Adipocyte (in vitro differentiated cells): Measurements from ENCODE around the gene TOP2B.
A peak's percentile ranks its signal among the peaks of the same experiment; 100 is the strongest.

Source experiments
- DNase-seq: peaks from one replicate; pipeline ENCODE4 v3.0.0-alpha.2; 2015; ENCODE audit warnings: low read depth
- H3K27me3 ChIP-seq: replicated peaks from 2 replicates; pipeline ENCODE4 v1.7.0; 2013; ENCODE audit warnings: mild to moderate bottlenecking, low read length, moderate library complexity; ENCODE audit not compliant: control insufficient read depth, insufficient read depth
- H3K36me3 ChIP-seq: 2 replicates; pipeline ENCODE4 v1.7.0; 2013; ENCODE audit warnings: low read length, mild to moderate bottlenecking, moderate library complexity; ENCODE audit not compliant: control insufficient read depth, insufficient read depth, severe bottlenecking
- H3K4me1 ChIP-seq: 2 replicates; pipeline ENCODE4 v1.7.0; 2013; ENCODE audit warnings: mild to moderate bottlenecking, low read length, moderate library complexity; ENCODE audit not compliant: control insufficient read depth, insufficient read depth
- H3K4me3 ChIP-seq: 2 replicates; pipeline ENCODE4 v1.7.0; 2013; ENCODE audit warnings: mild to moderate bottlenecking, low read length, moderate library complexity
- H3K9ac ChIP-seq: 2 replicates; pipeline ENCODE4 v1.7.0; 2013; ENCODE audit warnings: mild to moderate bottlenecking, low read length, moderate library complexity
- H3K9me3 ChIP-seq: 2 replicates; pipeline ENCODE4 v1.7.0; 2013; ENCODE audit warnings: mild to moderate bottlenecking, low read length, moderate library complexity; ENCODE audit not compliant: control insufficient read depth

Gene TOP2B

DNA sequence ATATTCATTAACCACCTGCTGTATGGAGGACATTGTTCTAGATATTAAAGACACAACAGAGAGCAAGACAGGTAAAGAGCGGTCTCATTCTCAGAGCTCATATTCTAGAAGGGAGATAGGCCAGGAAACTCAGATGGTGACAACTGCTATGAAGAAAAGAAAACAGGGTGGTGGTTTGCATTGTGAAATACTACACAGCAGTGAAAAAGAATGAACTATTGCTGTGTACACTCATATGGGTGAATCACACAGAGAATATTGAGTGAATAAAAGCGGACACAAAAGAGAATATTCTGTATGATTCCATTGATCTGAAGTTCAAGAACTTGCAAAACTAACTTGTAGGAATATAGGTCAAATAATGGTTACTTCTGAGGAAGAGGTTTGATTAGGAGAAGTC is 76.7 kb downstream of the TOP2B start:
- Histone ChIP-seq H3K4me3 (no peak overlapping the region), H3K4me1 (peaks cover 12% of the 10 kb centered on the region), H3K9ac (no peak overlapping the region), H3K9me3 (no peaks in the 10 kb centered on the region), H3K27me3 (peaks cover 13% of the 10 kb centered on the region), H3K36me3 (no peaks in the 10 kb centered on the region)
- DNase-seq: no peak

DNA sequence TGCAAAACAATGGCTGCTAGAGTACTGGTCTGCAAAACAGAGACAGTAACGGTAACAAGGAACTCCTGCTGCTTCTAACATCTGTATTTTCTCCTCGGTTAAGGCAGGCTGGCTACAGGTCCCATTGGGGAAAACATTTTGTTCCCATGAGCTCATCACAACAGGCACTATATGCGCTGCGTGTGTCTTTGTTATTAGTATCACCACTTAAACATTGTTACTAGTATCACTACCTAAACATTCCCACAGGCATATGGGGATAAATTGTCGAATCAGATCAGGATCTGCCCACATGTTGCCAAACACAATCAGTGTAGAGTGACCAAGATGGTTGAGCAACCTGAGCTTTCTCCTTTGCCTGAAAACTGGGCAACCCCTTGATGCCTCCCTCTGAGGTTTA is 77.2 kb downstream of the TOP2B start:
- H3K4me3 ChIP-seq: no peak overlapping the region
- peaks cover 13% of the 10 kb centered on the region for H3K27me3 ChIP-seq
- H3K4me1 ChIP-seq: peaks cover 7% of the 10 kb centered on the region
- no peaks in the 10 kb centered on the region for H3K9me3 ChIP-seq
- no peak overlapping the region for H3K9ac ChIP-seq
- no peak for DNase-seq
- H3K36me3 ChIP-seq: no peaks in the 10 kb centered on the region

DNA sequence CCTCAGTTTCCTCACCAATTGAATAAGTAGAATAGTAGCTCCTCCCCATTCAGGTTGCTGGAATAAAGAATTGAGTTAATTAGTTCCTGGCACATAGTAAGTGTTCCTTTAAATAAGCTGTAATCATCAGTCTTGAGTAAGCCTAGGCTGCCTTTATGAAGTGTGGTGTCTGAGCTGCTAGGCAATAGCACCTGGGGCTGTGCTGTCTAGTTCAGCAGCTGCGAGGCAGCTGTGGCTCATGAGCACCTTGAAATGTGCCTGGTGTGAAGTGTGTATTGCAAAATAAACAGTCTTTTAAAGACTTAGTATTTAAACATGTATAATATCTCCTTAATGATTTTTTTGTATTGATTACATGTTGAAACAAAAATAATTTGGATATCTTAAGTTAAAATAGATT is 77.6 kb downstream of the TOP2B start:
- no peak for DNase-seq

DNA sequence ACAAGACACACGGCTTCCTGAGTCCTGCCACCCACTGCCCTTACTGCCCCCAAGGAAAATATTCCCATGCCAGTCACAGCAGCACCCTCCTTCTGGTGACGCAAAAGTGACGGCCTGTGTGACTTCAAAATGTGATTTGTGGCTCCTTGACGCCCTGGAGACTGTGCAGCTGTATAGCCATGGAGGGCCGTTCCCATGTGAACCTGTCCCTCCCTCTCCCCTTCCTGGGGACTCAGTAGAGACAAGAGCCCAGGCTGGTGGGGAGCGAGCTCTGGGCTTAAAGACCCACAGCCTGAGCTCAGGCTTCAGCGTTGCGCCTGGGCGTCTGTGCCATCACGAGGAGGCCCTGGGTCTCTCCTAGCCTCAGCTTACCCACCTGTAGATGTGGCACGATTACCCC is 78.2 kb downstream of the TOP2B start:
- peaks cover 4% of the 10 kb centered on the region for H3K4me1 ChIP-seq
- H3K4me3 ChIP-seq: no peak overlapping the region
- no peaks in the 10 kb centered on the region for H3K36me3 ChIP-seq
- H3K9ac ChIP-seq: no peak overlapping the region
- peaks cover 13% of the 10 kb centered on the region for H3K27me3 ChIP-seq
- no peak for DNase-seq
- no peaks in the 10 kb centered on the region for H3K9me3 ChIP-seq

More for the DNA sequence above, 77.6 kb downstream of the TOP2B start:
- Histone ChIP-seq H3K4me1 (peaks cover 3% of the 10 kb centered on the region), H3K27me3 (peaks cover 13% of the 10 kb centered on the region), H3K9ac (no peak overlapping the region), H3K9me3 (no peaks in the 10 kb centered on the region), H3K36me3 (no peaks in the 10 kb centered on the region), H3K4me3 (no peak overlapping the region)

DNA sequence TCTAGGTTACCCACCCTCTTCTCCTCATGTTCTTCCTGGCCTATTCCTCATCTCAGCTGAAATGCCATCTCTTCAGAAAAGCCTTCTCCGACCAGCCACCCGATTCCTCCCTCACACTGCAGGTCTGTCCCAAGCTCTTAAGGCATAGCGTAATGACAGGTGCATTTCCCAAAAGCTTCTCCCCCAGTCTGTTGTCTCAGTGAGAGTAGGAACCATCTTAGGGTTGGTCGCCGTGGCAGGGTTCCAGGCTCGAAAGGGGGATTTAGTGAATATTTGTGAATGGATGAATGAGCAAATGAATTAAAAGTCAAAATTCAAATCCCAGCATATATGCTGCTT is 78.6 kb downstream of the TOP2B start:
- DNase-seq: no peak
- Histone ChIP-seq H3K27me3 (peaks cover 13% of the 10 kb centered on the region), H3K4me3 (no peak overlapping the region), H3K9ac (no peak overlapping the region), H3K9me3 (no peaks in the 10 kb centered on the region), H3K36me3 (no peaks in the 10 kb centered on the region), H3K4me1 (peaks cover 4% of the 10 kb centered on the region)

DNA sequence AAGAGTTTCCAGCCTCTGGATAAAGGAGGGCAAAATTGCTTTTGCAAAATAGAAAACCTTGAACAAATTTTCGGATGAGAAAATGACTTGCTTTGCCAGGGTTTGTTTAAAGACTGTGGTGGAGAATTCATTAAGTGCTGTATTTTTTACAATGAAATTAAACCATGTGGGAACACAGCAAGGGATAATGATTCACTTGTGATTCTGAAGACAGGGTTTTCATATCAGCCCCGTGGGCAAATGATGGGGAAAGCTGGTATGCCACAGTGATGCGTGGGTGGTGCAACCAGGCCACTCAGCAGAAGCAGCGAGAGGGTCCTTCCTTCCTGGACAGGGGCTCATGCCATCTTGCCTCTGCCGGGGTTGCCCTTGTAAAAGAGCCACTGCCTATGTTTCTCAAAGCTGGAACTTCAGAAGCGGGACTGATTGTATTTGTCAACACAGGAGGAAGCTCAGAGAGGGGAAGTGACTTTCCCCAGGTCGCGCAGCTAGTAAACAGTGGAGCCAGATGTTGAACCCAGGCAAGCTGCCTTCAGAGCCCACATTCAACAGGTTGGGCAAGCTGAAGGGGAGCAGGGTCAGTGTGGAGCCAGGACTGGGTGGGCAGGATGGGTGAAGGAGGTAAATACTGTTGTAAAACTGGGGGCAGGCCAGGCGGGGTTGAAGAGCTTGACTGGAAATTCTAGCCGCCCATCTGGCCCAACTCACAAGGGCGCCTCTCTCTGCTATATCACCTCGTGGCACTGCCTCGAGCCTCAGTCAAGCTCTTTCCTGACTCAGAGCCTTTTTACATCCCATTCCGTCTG is 79.1 kb downstream of the TOP2B start:
- Histone ChIP-seq H3K4me3 (no peak overlapping the region), H3K27me3 (peaks cover 13% of the 10 kb centered on the region), H3K9ac (no peak overlapping the region), H3K9me3 (no peaks in the 10 kb centered on the region), H3K4me1 (peaks cover 4% of the 10 kb centered on the region), H3K36me3 (no peaks in the 10 kb centered on the region)
- no peak for DNase-seq

DNA sequence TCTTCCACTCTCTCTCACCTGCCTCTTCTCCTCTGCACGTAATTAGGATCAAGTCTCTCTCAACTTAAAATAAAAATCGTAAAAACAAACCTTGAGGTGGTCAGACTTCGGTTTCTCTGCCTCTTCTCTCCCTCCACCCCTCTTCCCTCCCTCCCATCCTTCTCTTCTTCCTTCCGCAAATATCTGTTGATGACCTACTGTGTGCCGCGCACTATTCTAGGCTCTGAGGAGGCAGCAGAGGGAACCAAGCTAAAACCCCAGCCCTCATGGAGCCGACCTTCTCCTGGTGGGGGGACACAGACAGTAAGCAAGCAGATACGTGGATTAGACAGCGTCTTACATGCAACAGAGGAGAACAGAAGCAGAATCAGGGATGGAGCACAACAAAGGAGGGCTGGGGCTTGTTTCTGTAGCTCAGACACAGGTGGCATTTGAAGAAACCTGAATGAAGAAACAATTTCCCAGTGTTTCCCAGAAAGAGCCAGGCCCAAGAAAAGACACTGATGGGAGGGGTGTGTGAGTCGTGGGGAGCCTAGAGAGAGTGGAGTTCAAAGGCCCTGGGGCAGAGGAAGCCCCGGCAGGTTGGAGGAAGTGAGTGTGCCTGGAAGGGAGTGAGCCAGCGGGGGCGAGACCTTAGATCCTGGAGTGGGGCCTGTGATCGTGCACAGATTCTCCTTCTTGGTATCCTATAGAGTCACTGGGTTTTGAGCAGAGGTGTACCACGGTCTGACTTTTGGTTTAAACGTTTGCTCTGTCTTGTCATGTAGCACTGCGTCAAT is 80.5 kb downstream of the TOP2B start:
- Histone ChIP-seq H3K36me3 (no peaks in the 10 kb centered on the region), H3K9me3 (no peaks in the 10 kb centered on the region), H3K27me3 (peaks cover 18% of the 10 kb centered on the region), H3K4me1 (peaks cover 4% of the 10 kb centered on the region), H3K4me3 (no peak overlapping the region), H3K9ac (no peak overlapping the region)
- no peak for DNase-seq

DNA sequence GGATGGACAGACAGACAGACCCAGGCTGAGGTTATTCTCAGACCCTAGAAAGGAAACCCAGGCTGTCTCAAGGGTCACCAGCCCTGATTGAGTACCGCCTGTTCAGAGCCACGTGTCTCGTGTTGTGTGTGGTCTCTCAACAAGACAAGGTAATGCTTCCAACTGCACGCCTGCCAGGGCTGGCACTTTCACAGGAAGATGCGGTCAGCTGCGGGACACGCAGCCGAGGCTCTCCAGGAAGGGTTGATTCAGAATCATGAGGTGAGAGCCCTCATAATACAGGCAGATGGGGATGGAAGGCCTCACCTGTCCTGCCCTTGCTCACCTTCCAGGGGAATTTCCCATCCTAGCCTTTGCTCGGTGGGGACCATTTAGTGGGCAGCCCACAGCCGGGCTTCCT is 81.4 kb downstream of the TOP2B start:
- no peaks in the 10 kb centered on the region for H3K9me3 ChIP-seq

DNA sequence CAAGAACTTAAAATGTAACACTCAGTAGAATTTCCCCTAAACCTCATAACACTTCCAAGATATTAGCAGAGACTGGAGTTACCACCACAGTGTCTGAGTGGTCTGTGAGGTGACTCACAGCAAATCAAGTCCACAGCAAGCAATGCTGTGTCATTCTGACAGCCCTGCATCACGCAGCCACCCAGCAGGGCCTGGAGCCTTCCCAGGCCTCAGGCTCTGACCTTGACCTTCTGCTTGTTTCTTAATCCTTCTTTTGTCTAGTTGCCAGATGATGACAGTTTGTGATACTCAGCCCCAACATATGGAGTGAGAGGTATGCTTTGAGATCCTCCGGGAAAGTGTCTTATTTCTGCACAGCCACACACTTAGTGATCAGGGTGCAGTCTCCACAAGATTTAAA is 82.5 kb downstream of the TOP2B start:
- Histone ChIP-seq H3K36me3 (no peaks in the 10 kb centered on the region), H3K9me3 (no peaks in the 10 kb centered on the region), H3K4me1 (peaks cover 4% of the 10 kb centered on the region), H3K9ac (no peak overlapping the region), H3K4me3 (no peak overlapping the region), H3K27me3 (peaks cover 27% of the 10 kb centered on the region)
- peak; percentile 56 for DNase-seq

More for the DNA sequence above, 81.4 kb downstream of the TOP2B start:
- Histone ChIP-seq H3K36me3 (no peaks in the 10 kb centered on the region), H3K4me3 (no peak overlapping the region), H3K27me3 (peaks cover 22% of the 10 kb centered on the region), H3K4me1 (peaks cover 4% of the 10 kb centered on the region), H3K9ac (no peak overlapping the region)
- no peak for DNase-seq

DNA sequence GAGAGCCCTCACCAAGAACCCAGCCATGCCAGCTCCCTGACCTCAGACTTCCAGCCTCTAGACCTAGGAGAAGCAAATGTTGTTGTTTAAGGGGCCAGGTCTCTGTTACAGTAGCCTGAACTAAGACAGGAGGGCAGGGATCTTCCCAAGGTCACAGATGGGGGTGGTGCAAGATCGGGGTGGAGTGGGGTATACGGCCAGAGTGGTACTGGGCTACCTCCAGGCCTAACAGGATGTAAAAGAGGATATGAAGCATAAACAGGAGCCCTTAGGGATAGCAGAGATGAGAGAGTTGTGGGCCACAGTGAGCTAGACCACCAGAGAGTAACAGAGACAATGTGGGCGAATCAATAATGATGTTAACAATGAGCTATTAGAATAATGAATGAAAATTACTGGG is 82.9 kb downstream of the TOP2B start:
- DNase-seq: no peak
- Histone ChIP-seq H3K4me1 (peaks cover 4% of the 10 kb centered on the region), H3K4me3 (no peak overlapping the region), H3K36me3 (no peaks in the 10 kb centered on the region), H3K9me3 (no peaks in the 10 kb centered on the region), H3K27me3 (peaks cover 27% of the 10 kb centered on the region), H3K9ac (no peak overlapping the region)

DNA sequence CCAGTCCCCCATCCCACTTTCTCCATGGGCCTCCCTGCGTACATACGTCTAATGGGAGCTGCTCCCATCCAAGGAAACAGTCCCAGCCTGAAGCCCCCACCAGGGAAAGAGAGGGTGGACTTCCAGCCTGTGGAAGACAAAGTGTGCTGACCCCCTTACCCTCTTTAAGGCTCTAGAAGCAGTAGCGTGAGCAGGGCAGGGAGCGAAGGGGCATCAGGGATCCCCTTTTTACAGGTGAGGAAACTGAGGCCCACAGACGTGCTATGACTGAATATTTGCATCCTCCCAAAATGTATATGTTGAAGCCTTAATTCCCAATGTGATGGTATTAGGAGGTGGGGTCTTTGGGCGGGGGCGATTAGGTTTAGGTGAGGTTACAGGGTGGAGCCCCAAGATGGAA is 83.4 kb downstream of the TOP2B start:
- peaks cover 4% of the 10 kb centered on the region for H3K4me1 ChIP-seq
- no peaks in the 10 kb centered on the region for H3K36me3 ChIP-seq
- H3K4me3 ChIP-seq: no peak overlapping the region
- peaks cover 25% of the 10 kb centered on the region for H3K27me3 ChIP-seq
- no peak for DNase-seq
- no peak overlapping the region for H3K9ac ChIP-seq
- H3K9me3 ChIP-seq: no peaks in the 10 kb centered on the region
